ENCODE measurements around the gene NKAIN2.

The NKAIN2 gene

GRCh38 chr6:124490122-124490521 lies 686.5 kb downstream of the NKAIN2 start (continued):
- TF ChIP-seq ZNF558 (tag by site-specific recombination; IDR thresholded peaks at IDR 0.05) (peak; percentile 76), ZBTB6 (tag by site-specific recombination; IDR thresholded peaks at IDR 0.05) (no peak), ZNF76 (tag by site-specific recombination; IDR thresholded peaks at IDR 0.05; ENCODE audit: borderline replicate concordance, low read depth) (0 out of 2 replicates have a peak, but pooled peaks have one; percentile 46), ZSCAN18 (tag by site-specific recombination; IDR thresholded peaks at IDR 0.05) (no peak), ZBTB26 (tag by site-specific recombination; optimal IDR thresholded peaks at IDR 0.05) (no peak), IKZF3 (tag by site-specific recombination; IDR thresholded peaks at IDR 0.05) (no peak), ZNF776 (tag by site-specific recombination; IDR thresholded peaks at IDR 0.05; ENCODE audit: borderline replicate concordance) (no peak), ZNF24 (tag by site-specific recombination; IDR thresholded peaks at IDR 0.05) (peak; percentile 84; the same call in 1 of the 2 replicates), TRIM28 (IDR thresholded peaks at IDR 0.05; ENCODE audit: borderline replicate concordance, low read length) (no peak), ZBTB21 (tag by site-specific recombination; IDR thresholded peaks at IDR 0.05) (peak; percentile 86), ZFP3 (tag by site-specific recombination; IDR thresholded peaks at IDR 0.05; ENCODE audit: low read depth) (no peak), ZNF26 (tag by site-specific recombination; IDR thresholded peaks at IDR 0.05) (no peak), SETDB1 (IDR thresholded peaks at IDR 0.05; ENCODE audit: insufficient read length, low read length) (peak; percentile 36), ZNF148 (tag by site-specific recombination; IDR thresholded peaks at IDR 0.05; ENCODE audit: borderline replicate concordance) (no peak), MZF1 (tag by site-specific recombination; IDR thresholded peaks at IDR 0.05; ENCODE audit: borderline replicate concordance) (no peak), ZNF629 (tag by site-specific recombination; IDR thresholded peaks at IDR 0.05) (peak; percentile 96), PRDM4 (tag by site-specific recombination; IDR thresholded peaks at IDR 0.05) (peak; percentile 90), YY1 (tag by site-specific recombination; IDR thresholded peaks at IDR 0.05) (no peak), ZBTB10 (tag by site-specific recombination; IDR thresholded peaks at IDR 0.05) (no peak), ZNF202 (tag by site-specific recombination; IDR thresholded peaks at IDR 0.05; ENCODE audit: borderline replicate concordance) (no peak), ZBTB1 (tag by site-specific recombination; IDR thresholded peaks at IDR 0.05) (peak; percentile 80; the same call in 1 of the 2 replicates), ZBTB7A (tag by site-specific recombination; IDR thresholded peaks at IDR 0.05; ENCODE audit: low read depth) (no peak), ZSCAN4 (tag by site-specific recombination; IDR thresholded peaks at IDR 0.05) (no peak), ZSCAN5A (tag by site-specific recombination; IDR thresholded peaks at IDR 0.05) (no peak)
